Dedifferentiated amniotic fluid mesenchymal stem cell (primary cell): ENCODE measurements around the gene KCND3.

Experiments used
- DNase-seq: peaks from one replicate; pipeline ENCODE4 v3.0.0-alpha.2; 2016; ENCODE audit errors: extremely low spot score

The KCND3 gene

DNA sequence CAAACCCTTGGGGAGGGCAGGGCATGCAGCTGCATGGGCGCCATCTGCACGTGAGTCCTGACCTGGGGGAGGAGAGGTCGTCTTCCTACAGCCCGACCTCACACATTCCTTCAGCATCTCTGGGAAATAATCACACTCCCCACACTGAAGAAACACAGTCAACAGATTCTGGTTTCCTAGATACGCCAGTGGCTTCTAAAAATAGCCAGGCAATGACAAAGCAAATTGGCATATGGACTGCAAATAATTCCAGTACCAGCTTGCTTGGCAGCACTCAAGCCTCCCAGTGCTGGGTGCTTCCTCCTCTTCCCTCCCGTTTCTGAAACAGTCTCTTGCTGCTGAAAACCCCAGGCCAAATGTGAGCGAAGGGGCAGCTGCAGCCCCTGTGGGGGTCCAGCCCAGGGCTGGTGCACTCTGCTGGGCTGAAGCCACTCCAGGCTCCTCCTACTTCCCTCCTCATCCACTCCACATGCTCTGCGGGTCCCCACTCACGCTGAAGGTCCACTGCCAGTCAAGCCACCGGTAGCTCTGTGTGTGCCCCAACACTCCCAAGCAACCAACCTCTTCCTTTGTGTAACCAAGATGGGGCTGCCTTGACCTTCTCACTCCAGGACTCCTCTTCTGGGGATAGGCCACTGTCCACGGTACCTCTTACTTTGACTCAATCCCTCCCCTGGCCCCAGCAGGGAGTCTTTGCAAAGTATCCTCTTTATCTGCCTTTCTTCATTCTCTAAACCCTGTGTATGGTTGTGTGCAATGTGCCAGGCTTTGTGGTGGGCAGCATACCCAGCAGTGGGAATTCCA is 69.0 kb downstream of the KCND3 start:
- peak; percentile 52 for DNase-seq

DNA sequence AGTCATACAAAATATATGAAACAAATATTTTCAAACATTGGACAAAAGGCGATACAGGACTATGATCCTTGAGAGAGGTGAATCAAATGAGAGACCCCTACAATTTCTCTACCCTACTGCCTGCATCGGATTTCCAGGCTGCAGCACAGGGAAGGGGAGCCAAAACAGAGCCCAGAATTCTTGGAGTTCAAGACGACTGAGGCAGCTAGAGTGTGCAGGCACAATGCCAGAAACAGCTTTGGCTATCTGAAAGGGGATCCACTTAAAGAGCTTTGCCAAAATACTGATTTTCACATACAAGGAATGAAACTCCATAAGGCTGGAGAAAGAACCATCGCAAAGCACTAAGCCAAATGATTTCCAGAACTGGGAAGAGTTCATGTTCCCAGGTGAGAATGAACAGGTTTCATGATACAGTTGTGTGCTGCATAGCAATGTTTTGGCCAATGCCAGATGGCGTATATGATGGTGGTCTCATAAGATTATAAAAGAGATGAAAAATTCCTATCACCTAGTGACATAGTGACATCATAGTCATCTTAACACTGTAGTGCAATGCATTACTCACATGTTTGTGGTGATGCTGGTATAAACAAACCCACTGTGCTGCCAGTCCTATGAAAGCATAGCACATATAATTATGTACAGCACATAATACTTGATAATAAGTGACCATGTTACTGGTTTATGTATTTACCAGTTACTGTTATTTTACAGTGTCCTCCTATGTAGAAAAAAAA is 77.5 kb downstream of the KCND3 start:
- no peak for DNase-seq

- DNase-seq: no peak
Measured at GRCh38 chr1:111911061-111911460, 78.4 kb downstream of the KCND3 start.

- DNase-seq: no peak
Measured at GRCh38 chr1:111909030-111909429, 80.4 kb downstream of the KCND3 start.

DNA sequence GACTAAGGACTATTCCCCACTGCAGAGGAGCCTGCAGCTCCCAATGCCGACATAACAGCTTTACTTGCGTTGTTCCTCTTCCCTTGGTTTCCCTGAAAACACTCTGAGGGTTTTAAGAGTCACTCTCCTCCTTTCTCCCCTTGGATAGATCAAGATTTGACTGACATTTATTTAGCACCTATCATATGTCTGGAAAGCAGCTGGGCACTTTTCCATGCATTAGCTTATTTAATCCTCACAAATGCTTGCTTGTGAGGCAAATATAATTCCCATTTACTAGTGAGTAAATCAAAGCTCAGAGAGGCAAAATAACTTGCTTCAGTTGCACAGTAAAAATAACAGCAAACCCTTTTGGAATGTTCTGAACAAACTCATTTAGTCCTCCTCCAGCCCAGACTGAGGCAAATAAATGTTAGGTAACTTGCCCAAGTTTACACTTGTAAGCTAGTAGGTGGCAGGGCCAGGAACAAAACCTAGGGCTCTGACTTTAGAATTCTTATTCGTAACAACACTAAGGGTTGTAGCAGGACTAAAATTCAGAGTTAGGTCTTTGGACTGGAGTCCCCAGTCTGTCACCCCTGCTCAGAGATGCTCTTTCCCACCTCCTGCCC is 81.4 kb downstream of the KCND3 start:
- no peak for DNase-seq

DNA sequence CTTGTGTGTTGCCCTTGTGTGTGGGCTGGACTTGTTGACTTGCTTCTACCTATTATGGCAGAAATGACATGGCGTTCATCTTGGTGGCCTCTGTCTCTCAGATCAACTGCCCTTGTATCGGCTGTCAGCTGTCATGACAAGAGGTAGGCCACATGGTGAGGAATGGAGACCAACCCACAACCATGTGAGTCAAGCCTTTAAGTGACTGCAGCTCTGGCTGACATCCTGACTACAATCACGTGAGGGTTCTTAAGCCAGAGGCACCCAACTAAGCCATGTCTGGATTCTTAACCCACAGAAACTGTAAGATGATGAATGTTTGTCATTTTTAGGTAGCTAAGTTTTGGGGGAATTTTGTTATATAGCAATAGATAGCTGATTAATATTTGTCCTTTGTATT is 82.1 kb downstream of the KCND3 start:
- no peak for DNase-seq

GRCh38 chr1:111906816-111907215 is 82.7 kb downstream of the KCND3 start:
- DNase-seq: no peak

DNA sequence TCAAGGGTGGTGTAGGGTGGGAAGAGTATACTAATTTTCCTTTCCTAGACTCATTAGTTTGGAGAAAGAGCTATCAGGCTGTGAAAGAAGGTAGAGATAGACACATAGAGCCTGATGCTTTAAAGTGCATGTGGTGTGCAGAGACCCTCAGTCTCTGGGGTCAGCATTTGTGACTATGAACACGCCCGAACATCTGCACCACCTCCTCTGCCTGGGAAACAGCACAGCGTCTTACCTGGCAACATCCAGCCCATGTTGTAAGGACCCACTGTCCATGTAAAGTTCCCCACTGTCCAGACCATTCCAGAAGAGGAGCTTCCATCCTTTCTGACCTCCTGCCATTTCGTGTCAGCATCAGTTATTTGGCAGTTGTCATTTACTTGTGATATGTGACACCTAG is 83.4 kb downstream of the KCND3 start:
- no peak for DNase-seq

DNA sequence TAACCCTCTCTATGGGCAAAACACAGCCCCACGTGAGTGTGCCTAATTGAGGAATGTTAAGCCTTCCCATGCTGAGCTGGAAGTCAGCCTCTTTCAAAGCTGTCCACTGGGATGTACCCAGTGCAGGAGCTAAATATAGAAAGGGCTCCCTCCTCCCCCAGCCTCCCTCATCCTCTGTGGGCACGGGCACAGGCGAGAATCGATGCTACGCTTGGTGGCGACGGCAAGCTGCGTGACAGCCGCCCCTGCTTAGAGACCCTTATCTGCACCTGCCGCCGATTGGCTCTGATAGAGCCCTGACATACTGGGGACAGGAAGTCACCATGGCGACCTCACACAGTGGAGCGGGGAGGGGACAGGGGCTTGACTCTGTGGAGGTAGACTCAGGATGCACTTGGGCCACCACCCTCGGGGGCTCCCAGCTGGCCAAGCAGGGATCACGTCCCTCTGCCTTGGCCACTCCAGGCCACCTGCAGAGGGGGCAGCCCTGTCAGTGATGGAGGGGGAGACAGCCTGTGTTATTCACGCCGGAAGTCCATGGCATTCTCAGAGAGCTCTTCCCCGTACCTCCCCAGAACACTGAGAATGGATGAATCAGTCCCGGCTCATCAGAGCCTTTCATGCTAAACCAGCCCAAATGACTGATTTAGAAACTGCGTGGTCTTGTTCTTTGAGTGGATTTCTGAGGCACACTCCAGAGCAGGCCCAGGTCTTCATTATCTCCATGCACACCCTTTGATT is 84.8 kb downstream of the KCND3 start:
- no peak for DNase-seq

- no peak for DNase-seq
Measured at GRCh38 chr1:111903871-111904449, 85.5 kb downstream of the KCND3 start.

DNA sequence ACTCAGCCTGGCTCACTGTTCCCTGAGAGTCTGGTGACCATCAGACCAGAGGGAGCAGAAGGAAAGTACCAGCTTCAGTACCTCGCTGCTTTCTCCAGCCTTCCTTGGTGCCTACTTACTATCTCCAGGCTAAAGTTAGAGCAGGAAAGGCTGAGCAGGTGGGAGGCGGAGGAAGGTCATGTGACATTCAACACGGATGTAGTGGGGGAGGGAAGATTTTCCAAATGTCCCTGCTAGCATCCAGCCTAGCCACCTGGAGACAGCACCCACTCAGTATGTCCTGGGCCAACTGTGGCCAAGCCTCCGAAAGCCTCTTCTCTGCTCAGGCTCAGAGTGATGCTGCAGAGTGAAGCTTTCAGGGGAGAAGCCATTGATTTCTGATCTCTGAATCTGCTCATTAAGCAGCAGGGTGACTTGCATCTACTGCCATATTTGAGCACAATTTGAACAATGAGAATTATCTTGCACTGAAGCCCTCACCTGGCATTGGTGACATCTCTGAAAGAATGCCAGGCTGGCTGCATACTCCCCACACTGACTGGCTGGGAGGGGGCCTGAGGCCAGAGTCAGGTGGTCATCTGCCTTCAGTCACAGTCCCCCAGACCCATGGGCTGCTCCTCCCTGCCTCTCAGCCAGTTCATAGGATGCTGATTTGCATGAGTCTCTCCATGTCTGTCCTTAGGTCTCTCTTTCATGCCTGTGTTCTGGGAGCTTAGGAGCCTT is 86.2 kb downstream of the KCND3 start:
- no peak for DNase-seq

GRCh38 chr1:111895469-111895868 is 94.0 kb downstream of the KCND3 start:
- no peak for DNase-seq

- DNase-seq: no peak
Measured at GRCh38 chr1:111895017-111895416, 94.5 kb downstream of the KCND3 start.

DNA sequence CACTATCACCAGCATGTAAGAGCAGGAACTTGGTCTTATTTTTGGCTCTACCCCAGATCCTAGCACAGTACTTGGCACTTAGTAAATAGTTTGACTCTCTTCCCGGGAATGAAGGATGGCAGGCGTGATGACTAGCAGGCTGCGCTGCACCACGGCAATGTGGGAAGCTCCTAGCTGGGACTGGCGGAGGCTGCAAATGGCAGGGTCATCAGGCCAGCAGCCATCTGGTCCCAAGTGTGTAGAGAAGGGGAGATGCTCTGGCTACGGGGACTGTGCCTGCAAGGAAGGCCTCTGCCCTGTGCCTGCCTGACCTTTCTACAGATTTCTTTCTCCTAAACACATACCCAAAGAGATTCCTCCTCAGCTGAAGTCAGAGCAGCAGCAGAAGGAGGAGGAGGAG is 95.0 kb downstream of the KCND3 start:
- no peak for DNase-seq

DNA sequence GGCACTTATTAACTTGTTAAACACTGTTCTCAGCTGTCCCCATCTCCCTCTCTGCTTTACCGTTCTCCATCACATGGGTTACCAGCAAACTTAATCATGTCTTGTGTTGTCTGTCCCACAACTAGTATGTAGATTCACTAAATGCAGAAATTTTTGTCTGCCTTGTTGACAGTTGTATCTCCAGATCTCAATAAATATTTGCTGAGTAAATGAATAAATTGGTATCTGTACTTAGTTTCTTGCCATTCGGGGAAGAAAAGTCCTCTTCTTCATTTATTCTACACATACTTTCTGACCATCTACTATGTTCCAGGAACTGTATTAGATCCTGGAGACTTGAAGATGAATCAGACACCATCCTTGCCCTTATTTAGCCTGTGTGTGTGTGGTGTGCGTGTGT is 97.9 kb downstream of the KCND3 start:
- no peak for DNase-seq

DNA sequence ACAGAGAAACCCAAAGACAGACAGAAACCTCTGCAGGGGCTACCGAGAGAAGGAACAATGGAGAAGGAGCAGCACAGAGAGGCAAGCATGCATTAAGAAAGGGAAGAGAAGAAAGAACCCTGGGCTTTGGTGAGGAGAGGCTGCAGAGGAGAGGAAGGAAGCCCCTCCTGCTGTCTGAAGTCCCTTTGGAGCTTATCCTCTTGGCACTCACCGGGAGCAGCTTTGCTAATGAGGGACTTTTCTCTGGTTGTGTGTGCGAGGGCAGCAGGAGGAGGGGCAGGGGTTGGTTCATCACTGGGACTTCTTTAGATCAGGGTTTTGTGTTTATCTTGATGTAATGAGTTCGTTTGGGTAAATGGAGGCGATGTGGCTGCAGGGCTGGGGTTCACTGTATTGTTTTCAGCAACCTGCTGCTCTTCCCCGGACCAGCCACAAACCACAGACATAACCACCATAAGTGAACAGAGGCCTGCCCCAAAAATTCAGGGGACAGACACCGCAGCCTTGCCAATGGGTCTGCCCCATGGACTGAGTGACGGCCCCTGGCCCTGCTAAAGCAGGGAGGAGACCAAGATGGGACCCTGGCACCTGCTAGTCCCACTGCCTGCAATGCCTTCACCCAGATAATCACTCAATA is 100.6 kb downstream of the KCND3 start:
- DNase-seq: no peak

- DNase-seq: no peak
Measured at GRCh38 chr1:111887875-111888274, 101.6 kb downstream of the KCND3 start.

- DNase-seq: no peak
Measured at GRCh38 chr1:111887385-111887784, 102.1 kb downstream of the KCND3 start.

DNA sequence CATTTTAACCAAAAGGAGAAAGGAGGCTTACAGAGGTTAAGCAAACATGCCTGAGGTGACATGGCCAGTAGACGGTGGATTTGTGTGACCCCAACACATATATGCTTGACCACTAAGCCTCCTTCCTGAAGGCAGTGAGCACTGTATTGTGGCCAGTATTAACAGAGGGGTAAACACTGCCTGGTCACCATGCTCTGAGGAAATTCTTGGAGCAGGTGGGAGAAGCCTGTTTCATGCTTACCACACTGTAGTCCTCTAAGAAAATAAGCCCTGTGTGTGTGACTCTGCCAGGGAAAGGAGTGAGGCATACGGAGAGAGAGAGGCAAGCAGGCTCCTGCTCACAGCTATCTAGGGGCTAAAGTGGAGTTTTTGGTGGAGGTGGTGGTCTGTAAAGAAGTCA is 102.7 kb downstream of the KCND3 start:
- no peak for DNase-seq

- DNase-seq: no peak
Measured at GRCh38 chr1:111884772-111885443, 104.6 kb downstream of the KCND3 start.
